ENCODE data around the gene RUBCNL.

DNA sequence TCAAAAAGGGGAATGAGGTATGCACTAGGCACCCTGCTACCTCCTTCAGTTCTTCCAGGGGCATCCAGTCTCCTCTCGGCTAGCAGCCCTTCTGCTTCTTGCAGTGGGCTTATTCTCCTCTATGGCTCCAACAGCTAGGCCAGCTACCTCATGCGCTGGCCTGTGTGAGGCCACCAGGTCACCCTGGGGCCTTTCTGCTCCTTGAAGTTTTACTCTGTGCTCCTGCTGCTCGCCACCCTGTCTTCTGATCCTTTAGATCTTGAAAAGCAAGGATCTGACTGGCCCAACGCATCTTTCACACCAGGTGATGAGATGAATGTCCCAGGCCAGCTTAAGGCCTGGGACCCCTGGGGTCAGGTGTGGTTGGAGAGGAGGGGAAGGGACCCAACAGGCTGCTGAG lies 66.2 kb downstream of the RUBCNL start:
- TF ChIP-seq, protein P1, sequence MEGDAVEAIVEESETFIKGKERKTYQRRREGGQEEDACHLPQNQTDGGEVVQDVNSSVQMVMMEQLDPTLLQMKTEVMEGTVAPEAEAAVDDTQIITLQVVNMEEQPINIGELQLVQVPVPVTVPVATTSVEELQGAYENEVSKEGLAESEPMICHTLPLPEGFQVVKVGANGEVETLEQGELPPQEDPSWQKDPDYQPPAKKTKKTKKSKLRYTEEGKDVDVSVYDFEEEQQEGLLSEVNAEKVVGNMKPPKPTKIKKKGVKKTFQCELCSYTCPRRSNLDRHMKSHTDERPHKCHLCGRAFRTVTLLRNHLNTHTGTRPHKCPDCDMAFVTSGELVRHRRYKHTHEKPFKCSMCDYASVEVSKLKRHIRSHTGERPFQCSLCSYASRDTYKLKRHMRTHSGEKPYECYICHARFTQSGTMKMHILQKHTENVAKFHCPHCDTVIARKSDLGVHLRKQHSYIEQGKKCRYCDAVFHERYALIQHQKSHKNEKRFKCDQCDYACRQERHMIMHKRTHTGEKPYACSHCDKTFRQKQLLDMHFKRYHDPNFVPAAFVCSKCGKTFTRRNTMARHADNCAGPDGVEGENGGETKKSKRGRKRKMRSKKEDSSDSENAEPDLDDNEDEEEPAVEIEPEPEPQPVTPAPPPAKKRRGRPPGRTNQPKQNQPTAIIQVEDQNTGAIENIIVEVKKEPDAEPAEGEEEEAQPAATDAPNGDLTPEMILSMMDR (IDR thresholded peaks at IDR 0.05) = no peak
- no peak for TF ChIP-seq POLR2A (IDR thresholded peaks at IDR 0.05)
- no peak for TF ChIP-seq POLR2AphosphoS5 (IDR thresholded peaks at IDR 0.05)
- TF ChIP-seq EP300 (IDR thresholded peaks at IDR 0.05) = no peak

All from gastroesophageal sphincter (tissue), 3 donors.